GM13977 (cell line): ENCODE results near the gene ZFAND3.
"Not testable (repeated sequence)": the region's sequence is repeated elsewhere in the genome, so short reads cannot be mapped to it uniquely, and the experiment has no call there.

Experiments used
- DNase-seq: peaks from one replicate; pipeline ENCODE4 v3.0.0; 2012; ENCODE audit warnings: low spot score
- in situ Hi-C: fragments of 300-500 bp; cut with MboI; formaldehyde crosslinking; loops from one replicate; pipeline ENCODE4 v1.12.0; 2022; ENCODE audit warnings: low sequenced_read_pairs, low pct_unique_long_range_greater_than_20kb, mixed read lengths, inconsistent platforms; ENCODE audit not compliant: unreplicated experiment
- TF ChIP-seq, protein P1 (sequence below): IDR thresholded peaks from 2 replicates; pipeline ENCODE4 v1.5.1; 2012; ENCODE audit warnings: mild to moderate bottlenecking, control low read depth; ENCODE audit not compliant: insufficient read depth; ENCODE audit errors: extremely low read depth, missing control alignments

The ZFAND3 gene

DNA sequence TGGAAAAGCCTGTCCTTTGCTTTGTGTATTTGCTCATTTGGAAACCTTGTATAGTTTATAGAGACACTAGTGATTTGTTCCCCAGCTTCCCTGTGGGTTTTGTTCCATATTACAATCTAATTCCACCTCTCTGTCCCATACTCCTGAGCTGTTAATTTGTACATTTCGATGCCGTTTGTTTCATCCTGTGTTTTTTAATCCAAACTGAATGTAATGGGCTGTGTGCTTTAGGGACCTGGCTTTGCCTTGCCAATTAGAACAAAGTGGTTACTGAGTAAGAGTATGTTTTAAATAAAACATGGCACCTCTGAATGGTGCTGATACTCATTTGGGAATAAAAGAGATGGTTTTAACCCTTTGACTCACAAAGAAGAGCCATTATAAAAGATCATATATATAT lies 122.3 kb downstream of the ZFAND3 start:
- in situ Hi-C loops = no loop called here
- DNase-seq = no peak
- TF ChIP-seq, protein P1, sequence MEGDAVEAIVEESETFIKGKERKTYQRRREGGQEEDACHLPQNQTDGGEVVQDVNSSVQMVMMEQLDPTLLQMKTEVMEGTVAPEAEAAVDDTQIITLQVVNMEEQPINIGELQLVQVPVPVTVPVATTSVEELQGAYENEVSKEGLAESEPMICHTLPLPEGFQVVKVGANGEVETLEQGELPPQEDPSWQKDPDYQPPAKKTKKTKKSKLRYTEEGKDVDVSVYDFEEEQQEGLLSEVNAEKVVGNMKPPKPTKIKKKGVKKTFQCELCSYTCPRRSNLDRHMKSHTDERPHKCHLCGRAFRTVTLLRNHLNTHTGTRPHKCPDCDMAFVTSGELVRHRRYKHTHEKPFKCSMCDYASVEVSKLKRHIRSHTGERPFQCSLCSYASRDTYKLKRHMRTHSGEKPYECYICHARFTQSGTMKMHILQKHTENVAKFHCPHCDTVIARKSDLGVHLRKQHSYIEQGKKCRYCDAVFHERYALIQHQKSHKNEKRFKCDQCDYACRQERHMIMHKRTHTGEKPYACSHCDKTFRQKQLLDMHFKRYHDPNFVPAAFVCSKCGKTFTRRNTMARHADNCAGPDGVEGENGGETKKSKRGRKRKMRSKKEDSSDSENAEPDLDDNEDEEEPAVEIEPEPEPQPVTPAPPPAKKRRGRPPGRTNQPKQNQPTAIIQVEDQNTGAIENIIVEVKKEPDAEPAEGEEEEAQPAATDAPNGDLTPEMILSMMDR = no peak

- TF ChIP-seq, protein P1 = no peak
- in situ Hi-C loops = no loop called here
- no peak for DNase-seq
Observed at GRCh38 chr6:37942606-37943376, 123.3 kb downstream of the ZFAND3 start.

DNA sequence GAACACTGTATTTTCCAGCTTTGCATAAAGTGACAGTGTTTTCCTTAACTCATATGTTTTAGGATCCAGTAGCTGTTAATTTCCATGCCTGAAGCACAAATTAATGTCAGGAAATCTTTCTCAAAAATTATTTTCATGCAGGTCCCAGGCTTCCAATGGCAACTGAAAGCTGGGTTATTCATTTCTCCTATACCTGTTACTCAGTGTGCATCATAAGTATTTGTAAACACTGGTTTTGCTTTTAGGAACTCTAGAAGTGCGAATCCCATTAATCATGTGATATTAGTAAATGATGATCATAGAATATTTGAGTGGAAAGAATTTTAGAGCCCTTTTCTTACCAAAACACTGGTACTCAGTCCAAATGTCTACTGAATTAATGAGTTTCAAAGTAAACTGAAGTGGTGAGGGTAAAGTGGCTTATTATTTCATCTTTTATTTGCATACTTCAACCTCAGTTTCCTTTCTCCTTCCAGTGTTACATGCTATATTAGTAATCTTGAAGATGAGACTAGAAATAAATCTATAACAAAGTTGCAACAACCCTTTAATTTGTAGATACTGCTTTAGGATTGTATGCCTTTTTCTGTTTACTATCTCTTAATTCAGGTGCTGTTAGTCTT lies 124.0 kb downstream of the ZFAND3 start:
- DNase-seq = no peak
- TF ChIP-seq, protein P1 = no peak
- in situ Hi-C loops = no loop called here

GRCh38 chr6:37946057-37946456 lies 126.5 kb downstream of the ZFAND3 start:
- TF ChIP-seq, protein P1 = no peak
- no peak for DNase-seq

DNA sequence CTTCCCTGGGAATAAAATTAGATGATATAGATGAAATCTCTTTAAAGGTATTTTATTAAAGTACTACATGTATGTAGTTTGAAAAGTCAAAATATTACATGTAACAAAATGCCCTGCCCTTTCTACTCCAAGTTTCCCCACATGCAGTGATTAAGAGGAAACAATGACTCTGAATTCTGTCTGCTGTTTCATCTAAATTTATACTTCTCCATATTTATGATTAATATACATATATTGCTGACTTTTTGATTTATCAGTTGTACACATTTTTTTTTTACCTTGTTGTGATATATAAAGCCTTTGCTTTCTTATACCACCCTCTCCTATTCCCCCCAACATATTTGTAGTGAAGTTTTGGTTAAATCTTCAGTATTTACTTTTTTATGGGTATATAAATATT lies 127.9 kb downstream of the ZFAND3 start:
- TF ChIP-seq, protein P1 = no peak
- no peak for DNase-seq
- in situ Hi-C loops = no loop called here

More at GRCh38 chr6:37946057-37946456, 126.5 kb downstream of the ZFAND3 start:
- in situ Hi-C loops = no loop called here

DNA sequence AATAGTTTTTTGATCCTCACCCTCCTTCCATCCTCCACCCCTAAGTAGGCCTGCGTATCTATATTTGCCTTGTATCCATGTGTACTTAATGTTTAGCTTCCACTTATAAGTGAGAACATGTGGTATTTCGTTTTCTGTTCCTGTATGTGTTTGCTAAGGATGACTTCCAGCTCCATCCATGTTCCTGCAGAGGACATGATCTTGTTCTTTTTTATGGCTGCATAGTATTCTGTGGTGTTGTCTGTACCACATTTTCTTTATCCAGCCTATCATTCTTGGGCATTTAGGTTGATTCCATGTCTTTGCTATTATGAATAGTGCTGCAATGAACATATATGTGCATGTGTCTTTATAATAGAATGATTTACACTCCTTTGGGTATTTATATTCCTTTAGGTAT lies 129.1 kb downstream of the ZFAND3 start:
- in situ Hi-C loops, DNase-seq: not testable (repeated sequence)

GRCh38 chr6:37952027-37952426 lies 132.5 kb downstream of the ZFAND3 start:
- DNase-seq = no peak
- TF ChIP-seq, protein P1 = no peak
- in situ Hi-C loops = no loop called here
